ENCODE measurements around the gene CCBE1. TPM values are rescaled to one million over a fixed set of nuclear protein-coding genes. Genes with fewer than 3 reads are reported as not detected.

CCBE1 gene
- total RNA-seq, 1 experiment from 2014 or later: 0.09 TPM

- Mint-ChIP-seq H3K4me3 (ENCODE audit: unreplicated experiment) (no peak overlapping the region), H3K27me3 (ENCODE audit: insufficient read depth, unreplicated experiment) (peaks cover 7% of the 10 kb centered on the region), H3K27ac (ENCODE audit: unreplicated experiment) (no peak overlapping the region), H3K9me3 (ENCODE audit: unreplicated experiment) (no peaks in the 10 kb centered on the region), H3K4me1 (ENCODE audit: low read depth, unreplicated experiment) (no peaks in the 10 kb centered on the region), H3K36me3 (ENCODE audit: insufficient read depth, unreplicated experiment) (no peaks in the 10 kb centered on the region)
- intact Hi-C loops (cut with micrococcal nuclease; ENCODE audit: unreplicated experiment): no loop called here
- no peaks in the 10 kb centered on the region for H3K4me1 ChIP-seq
- TF ChIP-seq, protein P1, sequence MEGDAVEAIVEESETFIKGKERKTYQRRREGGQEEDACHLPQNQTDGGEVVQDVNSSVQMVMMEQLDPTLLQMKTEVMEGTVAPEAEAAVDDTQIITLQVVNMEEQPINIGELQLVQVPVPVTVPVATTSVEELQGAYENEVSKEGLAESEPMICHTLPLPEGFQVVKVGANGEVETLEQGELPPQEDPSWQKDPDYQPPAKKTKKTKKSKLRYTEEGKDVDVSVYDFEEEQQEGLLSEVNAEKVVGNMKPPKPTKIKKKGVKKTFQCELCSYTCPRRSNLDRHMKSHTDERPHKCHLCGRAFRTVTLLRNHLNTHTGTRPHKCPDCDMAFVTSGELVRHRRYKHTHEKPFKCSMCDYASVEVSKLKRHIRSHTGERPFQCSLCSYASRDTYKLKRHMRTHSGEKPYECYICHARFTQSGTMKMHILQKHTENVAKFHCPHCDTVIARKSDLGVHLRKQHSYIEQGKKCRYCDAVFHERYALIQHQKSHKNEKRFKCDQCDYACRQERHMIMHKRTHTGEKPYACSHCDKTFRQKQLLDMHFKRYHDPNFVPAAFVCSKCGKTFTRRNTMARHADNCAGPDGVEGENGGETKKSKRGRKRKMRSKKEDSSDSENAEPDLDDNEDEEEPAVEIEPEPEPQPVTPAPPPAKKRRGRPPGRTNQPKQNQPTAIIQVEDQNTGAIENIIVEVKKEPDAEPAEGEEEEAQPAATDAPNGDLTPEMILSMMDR (IDR thresholded peaks at IDR 0.05; ENCODE audit: insufficient read depth in 1 of 2, low read depth in 1 of 2, low read length in 1 of 2, severe bottlenecking in 1 of 2, unreplicated experiment in 1 of 2): no peak
- no TSS peak for BruUV-seq (replicated peaks)
- no peaks in the 10 kb centered on the region for H3K27me3 ChIP-seq (replicated peaks; ENCODE audit: control insufficient read depth, insufficient read depth, low read length)
- no peaks in the 10 kb centered on the region for H3K36me3 ChIP-seq (ENCODE audit: control insufficient read depth, insufficient read depth, low read length)
- DNase-seq: no peak
- ChIA-PET POLR2A (no interaction called here), CTCF (no interaction called here)
- no peaks in the 10 kb centered on the region for H3K9me3 ChIP-seq
- no peak overlapping the region for H3K4me3 ChIP-seq (ENCODE audit: low read depth, low read length)
Observed at GRCh38 chr18:59691996-59692395, 5.2 kb downstream of the CCBE1 start.

- Mint-ChIP-seq H3K27ac (ENCODE audit: unreplicated experiment) (no peak overlapping the region), H3K36me3 (ENCODE audit: insufficient read depth, unreplicated experiment) (no peaks in the 10 kb centered on the region), H3K4me3 (ENCODE audit: unreplicated experiment) (no peak overlapping the region), H3K9me3 (ENCODE audit: unreplicated experiment) (no peaks in the 10 kb centered on the region), H3K4me1 (ENCODE audit: low read depth, unreplicated experiment) (no peaks in the 10 kb centered on the region), H3K27me3 (ENCODE audit: insufficient read depth, unreplicated experiment) (peaks cover 4% of the 10 kb centered on the region)
- no TSS peak for BruUV-seq (replicated peaks)
- Histone ChIP-seq H3K36me3 (ENCODE audit: control insufficient read depth, insufficient read depth, low read length) (no peaks in the 10 kb centered on the region), H3K4me1 (no peaks in the 10 kb centered on the region), H3K9me3 (no peaks in the 10 kb centered on the region), H3K4me3 (ENCODE audit: low read depth, low read length) (no peak overlapping the region), H3K27me3 (replicated peaks; ENCODE audit: control insufficient read depth, insufficient read depth, low read length) (no peaks in the 10 kb centered on the region)
- intact Hi-C loops (cut with micrococcal nuclease; ENCODE audit: unreplicated experiment): no loop called here
- ChIA-PET CTCF (no interaction called here), POLR2A (no interaction called here)
- no peak for DNase-seq
- TF ChIP-seq, protein P1 (IDR thresholded peaks at IDR 0.05; ENCODE audit: insufficient read depth in 1 of 2, low read depth in 1 of 2, low read length in 1 of 2, severe bottlenecking in 1 of 2, unreplicated experiment in 1 of 2): no peak
Observed at GRCh38 chr18:59690996-59691395, 6.2 kb downstream of the CCBE1 start.

DNA sequence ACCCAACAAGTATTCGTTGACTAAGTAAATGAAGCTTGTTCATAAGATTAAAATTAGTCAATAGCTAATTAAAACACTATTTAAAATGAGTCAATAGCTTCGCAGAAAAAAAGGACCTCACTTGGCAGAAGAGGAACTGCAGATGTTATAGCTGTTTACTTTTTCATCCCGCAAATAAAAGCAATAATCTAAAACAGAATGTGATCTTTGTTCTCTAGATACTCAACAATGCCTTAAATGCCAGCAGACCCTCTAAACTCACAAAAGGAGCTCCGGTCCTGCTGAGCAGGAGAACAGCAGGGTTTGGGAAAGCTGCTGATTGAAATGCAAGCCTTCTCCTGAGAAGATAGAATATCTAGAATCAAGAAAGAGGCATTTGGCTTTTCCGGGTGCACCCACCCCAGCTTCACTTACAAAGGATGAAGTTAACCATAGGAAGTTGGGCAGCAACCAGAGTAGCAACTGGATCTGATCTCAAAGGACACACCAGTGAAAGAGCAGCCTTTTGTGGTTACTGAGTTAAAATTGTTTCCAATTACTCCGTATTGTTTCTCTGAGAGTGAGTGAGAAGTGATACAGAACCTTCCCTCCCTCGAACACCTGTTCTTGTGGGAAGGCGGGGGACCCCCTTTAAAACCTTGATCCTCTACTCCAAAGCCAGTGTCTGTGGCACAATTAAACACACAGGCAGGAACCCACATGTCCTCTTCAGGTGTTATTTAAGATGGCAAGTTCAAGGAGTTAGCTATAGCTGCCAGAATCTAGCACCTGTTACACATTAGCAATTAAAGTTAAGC is 6.8 kb downstream of the CCBE1 start:
- H3K27me3 Mint-ChIP-seq (ENCODE audit: insufficient read depth, unreplicated experiment): peaks cover 3% of the 10 kb centered on the region

More for the DNA sequence above, 6.8 kb downstream of the CCBE1 start:
- no peaks in the 10 kb centered on the region for H3K9me3 Mint-ChIP-seq (ENCODE audit: unreplicated experiment)
- TF ChIP-seq, protein P1 (IDR thresholded peaks at IDR 0.05; ENCODE audit: insufficient read depth in 1 of 2, low read depth in 1 of 2, low read length in 1 of 2, severe bottlenecking in 1 of 2, unreplicated experiment in 1 of 2): no peak
- CTCF ChIA-PET: no interaction called here
- BruUV-seq (replicated peaks): no TSS peak
- no peak overlapping the region for H3K27ac Mint-ChIP-seq (ENCODE audit: unreplicated experiment)
- POLR2A ChIA-PET: no interaction called here
- Histone ChIP-seq H3K9me3 (no peaks in the 10 kb centered on the region), H3K36me3 (ENCODE audit: control insufficient read depth, insufficient read depth, low read length) (no peaks in the 10 kb centered on the region), H3K27me3 (replicated peaks; ENCODE audit: control insufficient read depth, insufficient read depth, low read length) (no peaks in the 10 kb centered on the region), H3K4me1 (no peaks in the 10 kb centered on the region), H3K4me3 (ENCODE audit: low read depth, low read length) (no peak overlapping the region)
- H3K4me1 Mint-ChIP-seq (ENCODE audit: low read depth, unreplicated experiment): no peaks in the 10 kb centered on the region
- H3K36me3 Mint-ChIP-seq (ENCODE audit: insufficient read depth, unreplicated experiment): no peaks in the 10 kb centered on the region
- H3K4me3 Mint-ChIP-seq (ENCODE audit: unreplicated experiment): no peak overlapping the region
- intact Hi-C loops (cut with micrococcal nuclease; ENCODE audit: unreplicated experiment): no loop called here
- DNase-seq: no peak
